ENCODE results near the gene IQCN.
A peak's percentile ranks its signal among the peaks of the same experiment; 100 is the strongest.

IQCN gene

DNA sequence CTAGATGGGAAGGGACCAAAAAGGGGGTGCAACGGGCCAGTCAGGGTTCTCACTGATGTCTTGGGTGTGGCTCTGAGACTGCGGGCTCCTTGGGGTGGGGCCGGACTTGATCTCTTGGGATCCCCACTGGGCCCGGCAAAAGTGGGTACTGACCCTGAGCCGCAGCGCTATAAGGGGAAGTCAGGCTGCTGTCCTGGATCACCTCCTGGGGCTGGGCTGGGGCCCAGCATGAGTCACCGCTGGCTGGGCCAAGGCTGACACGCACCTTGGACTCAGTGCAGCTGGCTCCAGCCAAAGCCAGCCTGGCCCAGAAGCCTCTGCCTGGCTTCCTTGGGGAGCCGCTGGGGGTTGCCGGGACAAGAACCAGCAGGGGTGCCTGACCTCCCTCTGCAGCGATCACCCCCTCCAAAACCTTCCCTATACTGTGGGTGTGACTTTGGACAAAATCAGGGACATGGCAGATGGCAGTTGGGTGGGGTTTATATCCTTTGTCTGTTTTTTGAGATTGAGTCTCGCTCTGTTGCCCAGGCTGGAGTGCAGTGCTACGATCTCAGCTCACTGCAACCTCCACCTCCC is 617 bp upstream of the IQCN start:
- peak overlapping the region; percentile 54 for H3K27ac ChIP-seq

DNA sequence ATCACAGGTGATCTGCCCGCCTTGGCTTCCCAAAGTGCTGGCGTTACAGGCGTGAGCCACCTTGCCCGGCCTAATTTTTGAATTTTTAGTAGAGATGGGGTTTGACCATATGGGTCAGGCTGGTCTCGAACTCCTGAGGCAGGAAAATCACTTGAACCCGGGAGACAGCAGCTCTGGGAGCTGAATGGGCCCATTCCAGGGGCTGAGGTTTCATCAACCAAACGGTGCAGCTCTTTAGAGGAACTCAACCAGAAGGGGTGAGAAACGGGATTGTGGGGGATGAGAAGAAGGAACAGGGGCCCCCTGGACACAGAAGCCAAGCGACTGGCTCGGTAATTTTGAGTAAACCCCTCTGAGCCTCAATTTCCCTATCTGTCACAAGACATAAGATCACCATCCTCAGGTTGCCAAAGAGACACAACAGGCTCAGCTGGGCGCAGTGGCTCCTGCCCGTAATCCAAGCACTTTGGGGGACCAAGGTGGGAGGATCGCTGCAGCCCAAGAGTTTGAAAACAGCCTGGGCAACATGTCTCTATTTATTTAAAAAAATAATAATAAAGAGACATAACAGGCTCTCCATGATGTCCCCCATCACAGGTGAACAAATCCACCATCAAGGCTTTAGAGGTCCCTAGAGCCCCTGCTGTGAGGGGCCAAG is 562 bp downstream of the IQCN start:
- H3K27ac ChIP-seq: no peak overlapping the region

More for the DNA sequence above, 617 bp upstream of the IQCN start:
- no peak for TF ChIP-seq ZFX (IDR thresholded peaks at IDR 0.05)
- TF ChIP-seq, protein P1, sequence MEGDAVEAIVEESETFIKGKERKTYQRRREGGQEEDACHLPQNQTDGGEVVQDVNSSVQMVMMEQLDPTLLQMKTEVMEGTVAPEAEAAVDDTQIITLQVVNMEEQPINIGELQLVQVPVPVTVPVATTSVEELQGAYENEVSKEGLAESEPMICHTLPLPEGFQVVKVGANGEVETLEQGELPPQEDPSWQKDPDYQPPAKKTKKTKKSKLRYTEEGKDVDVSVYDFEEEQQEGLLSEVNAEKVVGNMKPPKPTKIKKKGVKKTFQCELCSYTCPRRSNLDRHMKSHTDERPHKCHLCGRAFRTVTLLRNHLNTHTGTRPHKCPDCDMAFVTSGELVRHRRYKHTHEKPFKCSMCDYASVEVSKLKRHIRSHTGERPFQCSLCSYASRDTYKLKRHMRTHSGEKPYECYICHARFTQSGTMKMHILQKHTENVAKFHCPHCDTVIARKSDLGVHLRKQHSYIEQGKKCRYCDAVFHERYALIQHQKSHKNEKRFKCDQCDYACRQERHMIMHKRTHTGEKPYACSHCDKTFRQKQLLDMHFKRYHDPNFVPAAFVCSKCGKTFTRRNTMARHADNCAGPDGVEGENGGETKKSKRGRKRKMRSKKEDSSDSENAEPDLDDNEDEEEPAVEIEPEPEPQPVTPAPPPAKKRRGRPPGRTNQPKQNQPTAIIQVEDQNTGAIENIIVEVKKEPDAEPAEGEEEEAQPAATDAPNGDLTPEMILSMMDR (conservative IDR thresholded peaks at IDR 0.05): no peak

DNA sequence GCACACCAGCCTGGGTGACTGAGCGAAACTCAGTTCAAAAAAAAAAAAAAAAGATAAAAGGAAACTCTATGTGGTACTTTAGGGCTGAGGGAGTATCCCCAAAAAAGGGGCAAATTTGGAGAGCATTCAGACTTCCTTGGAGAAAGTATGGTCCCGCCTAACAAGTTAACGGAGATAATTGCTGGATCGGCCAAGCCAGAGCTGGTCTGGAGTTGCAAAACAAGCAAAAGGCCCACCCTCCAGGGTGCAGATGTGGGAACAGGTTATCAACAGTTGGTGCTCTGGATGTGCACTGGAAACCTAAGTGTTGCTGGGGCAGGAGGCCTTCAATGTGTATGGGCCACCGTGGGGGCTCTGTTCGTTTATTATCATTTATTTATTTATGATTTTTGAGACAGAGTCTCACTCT is 2.8 kb downstream of the IQCN start:
- H3K27ac ChIP-seq: no peak overlapping the region
- TF ChIP-seq, protein P1 (conservative IDR thresholded peaks at IDR 0.05): no peak
- TF ChIP-seq ZFX (IDR thresholded peaks at IDR 0.05): no peak

More for the DNA sequence above, 562 bp downstream of the IQCN start:
- TF ChIP-seq, protein P1 (conservative IDR thresholded peaks at IDR 0.05): no peak
- TF ChIP-seq ZFX (IDR thresholded peaks at IDR 0.05): no peak

DNA sequence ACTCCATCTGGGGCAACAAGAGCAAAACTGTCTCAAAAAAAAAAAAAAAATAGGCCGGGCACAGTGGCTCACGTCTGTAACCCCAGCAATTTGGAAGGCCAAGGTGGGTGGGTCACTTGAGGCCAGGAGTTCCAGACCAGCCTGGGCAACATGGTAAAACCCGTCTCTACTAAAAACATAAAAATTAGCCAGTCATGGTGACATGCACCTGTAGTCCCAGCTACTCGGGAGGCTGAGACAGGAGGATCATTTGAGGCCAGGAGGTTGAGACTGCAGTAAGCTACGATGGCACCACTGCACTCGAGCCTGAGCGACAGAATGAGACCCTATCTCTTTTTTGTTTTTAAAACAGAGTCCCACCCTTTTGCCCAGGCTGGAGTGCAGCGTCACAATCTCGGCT is 3.9 kb downstream of the IQCN start:
- no peak overlapping the region for H3K27ac ChIP-seq
- no peak for TF ChIP-seq ZFX (IDR thresholded peaks at IDR 0.05)
- TF ChIP-seq, protein P1 (conservative IDR thresholded peaks at IDR 0.05): no peak

DNA sequence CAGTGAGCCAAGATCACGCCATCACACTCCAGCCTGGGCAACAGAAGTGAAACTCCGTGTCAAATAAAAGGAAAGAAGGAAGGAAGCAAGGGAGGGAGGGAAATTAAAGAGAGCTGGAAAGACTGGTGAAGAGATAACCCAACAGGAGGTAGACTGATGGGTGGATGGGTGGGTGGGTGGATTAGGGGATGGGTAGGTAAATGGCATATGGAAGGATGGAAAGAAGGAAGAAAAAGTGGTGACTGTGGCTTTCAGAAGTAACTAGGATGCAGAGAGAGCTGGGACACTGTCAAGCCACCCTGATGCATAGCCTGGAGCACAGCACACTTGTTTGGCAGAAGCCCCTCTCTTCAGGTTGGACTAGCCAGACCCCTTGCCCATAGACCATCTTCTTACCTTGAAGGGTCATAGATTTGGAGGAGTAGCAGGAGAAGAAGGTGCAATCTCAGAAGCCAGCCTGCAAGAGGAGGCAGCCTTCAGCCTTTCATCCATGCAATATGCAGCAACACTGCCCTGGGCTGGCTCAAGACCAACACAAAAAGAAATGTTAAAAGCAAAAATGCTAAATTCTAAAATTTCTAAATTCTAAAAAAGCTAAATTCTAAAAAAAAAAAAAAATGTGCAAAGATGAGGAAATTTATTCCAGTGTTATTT is 5.1 kb downstream of the IQCN start:
- TF ChIP-seq, protein P1 (conservative IDR thresholded peaks at IDR 0.05): no peak
- TF ChIP-seq ZFX (IDR thresholded peaks at IDR 0.05): no peak

DNA sequence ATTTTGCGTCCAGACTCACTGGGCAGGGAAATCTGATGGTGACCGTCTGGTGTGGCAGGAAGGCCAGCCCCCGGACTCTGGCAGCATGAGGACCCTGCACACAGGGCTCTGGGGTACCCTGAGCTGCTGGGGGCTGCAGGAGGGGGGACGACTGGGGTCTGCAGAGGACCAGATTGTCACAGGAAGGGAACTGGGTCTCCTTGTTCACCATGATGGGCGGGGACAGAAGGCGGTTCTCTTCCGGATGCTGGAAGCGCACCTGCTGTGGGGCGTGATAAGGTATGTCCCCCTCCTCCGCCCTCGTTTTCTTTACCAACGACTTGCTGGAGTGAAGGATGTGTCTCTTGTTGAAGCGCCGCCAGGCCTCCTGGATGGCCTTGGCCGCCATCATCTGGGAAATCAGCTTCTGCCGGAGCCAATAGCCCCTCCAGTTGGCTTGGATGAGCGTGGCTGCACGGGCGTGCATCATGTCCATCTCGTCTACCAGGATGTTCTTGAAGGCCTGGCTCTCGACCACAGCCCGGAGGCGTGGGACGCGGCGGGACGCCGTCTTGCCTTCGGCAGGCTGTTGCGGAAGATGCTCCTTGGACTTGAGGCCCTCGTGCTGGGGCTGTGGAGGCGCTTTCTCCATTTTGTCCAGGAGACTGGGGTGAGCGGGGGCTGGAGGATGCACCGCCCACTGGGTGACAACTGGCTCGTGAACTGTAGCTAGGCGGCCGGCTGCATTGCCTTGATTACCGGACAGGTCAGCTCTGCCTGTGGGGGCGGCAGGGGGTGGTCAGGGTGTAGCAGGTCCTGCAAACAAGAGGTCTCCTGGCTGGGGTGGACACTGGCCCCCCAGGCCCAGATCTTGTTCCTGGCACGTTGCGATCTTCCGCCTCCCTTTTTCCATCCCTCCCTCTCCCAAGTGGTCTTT is 7.2 kb downstream of the IQCN start:
- no peak overlapping the region for H3K27ac ChIP-seq
- TF ChIP-seq, protein P1 (conservative IDR thresholded peaks at IDR 0.05): no peak
- no peak for TF ChIP-seq ZFX (IDR thresholded peaks at IDR 0.05)

More for the DNA sequence above, 5.1 kb downstream of the IQCN start:
- H3K27ac ChIP-seq: no peak overlapping the region

Data from C4-2B (cell line).